Measurements from ENCODE around the gene TFAP2A.

GRCh38 chr6:10451828-10452509, 37.1 kb upstream of the TFAP2A start:
- no peak for TF ChIP-seq CTCF (IDR thresholded peaks at IDR 0.05)
- TF ChIP-seq EZH2phosphoT487 (IDR thresholded peaks at IDR 0.05), result no peak
- TF ChIP-seq EZH2 (IDR thresholded peaks at IDR 0.05), result no peak

Data from neural progenitor cell (in vitro differentiated cells).